ENCODE data around the gene THPO.

THPO gene

GRCh38 chr3:184368586-184369183, 9.3 kb downstream of the THPO start:
- no peak for DNase-seq (ENCODE audit: extremely low spot score)
- TF ChIP-seq CTCF (IDR thresholded peaks at IDR 0.05; ENCODE audit: control extremely low read depth, extremely low read depth, low read depth, missing control alignments), result no peak
- POLR2A ChIA-PET, result no interaction called here
- CTCF ChIA-PET, result interaction anchor here (1.1 to 3.9 kb wide), 3 partner anchors 13 to 146 kb away, joined by 4 to 17 read pairs (median 5); no protein-coding TSS in a partner anchor

GRCh38 chr3:184368116-184368515, 9.9 kb downstream of the THPO start:
- DNase-seq (ENCODE audit: extremely low spot score), result no peak
- POLR2A ChIA-PET, result no interaction called here
- TF ChIP-seq CTCF (IDR thresholded peaks at IDR 0.05; ENCODE audit: control extremely low read depth, extremely low read depth, low read depth, missing control alignments), result no peak
- CTCF ChIA-PET, result interaction anchor here (1.1 to 3.9 kb wide), 3 partner anchors 13 to 146 kb away, joined by 4 to 17 read pairs (median 5); no protein-coding TSS in a partner anchor

GRCh38 chr3:184366619-184367289, 11.3 kb downstream of the THPO start:
- TF ChIP-seq CTCF (IDR thresholded peaks at IDR 0.05; ENCODE audit: control extremely low read depth, extremely low read depth, low read depth, missing control alignments), result no peak
- CTCF ChIA-PET, result interaction anchor here (0.8 to 3.9 kb wide), 4 partner anchors 11 to 194 kb away, joined by 3 to 17 read pairs (median 4); no protein-coding TSS in a partner anchor
- POLR2A ChIA-PET, result no interaction called here
- no peak for DNase-seq (ENCODE audit: extremely low spot score)

GRCh38 chr3:184362668-184363546, 15.1 kb downstream of the THPO start:
- TF ChIP-seq CTCF (IDR thresholded peaks at IDR 0.05; ENCODE audit: control extremely low read depth, extremely low read depth, low read depth, missing control alignments), result peak; percentile 76
- CTCF ChIA-PET, result interaction anchor here (0.6 to 2.3 kb wide), 13 partner anchors 8 to 467 kb away, joined by 3 to 10 read pairs (median 3); partner anchors contain the start of genes EEF1AKMT4 and FAM131A
- DNase-seq (ENCODE audit: extremely low spot score), result peak; percentile 98
- POLR2A ChIA-PET, result interaction anchor here (0.5 kb wide), 1 partner anchor 483 kb away, joined by 3 read pairs; no protein-coding TSS in a partner anchor

GRCh38 chr3:184361932-184362667, 15.9 kb downstream of the THPO start:
- DNase-seq (ENCODE audit: extremely low spot score), result peak; percentile 50
- ChIA-PET POLR2A (interaction anchor here (0.5 kb wide), 1 partner anchor 483 kb away, joined by 3 read pairs; no protein-coding TSS in a partner anchor), CTCF (interaction anchor here (0.9 to 2.3 kb wide), 8 partner anchors 8 to 467 kb away, joined by 3 to 10 read pairs (median 4); partner anchors contain the start of gene FAM131A)
- no peak for TF ChIP-seq CTCF (IDR thresholded peaks at IDR 0.05; ENCODE audit: control extremely low read depth, extremely low read depth, low read depth, missing control alignments)

Data from GM10248 (cell line).